Adipose tissue (tissue), 3 donors: ENCODE data around the gene FIBCD1. TPM values are rescaled to one million over a fixed set of nuclear protein-coding genes. Genes with fewer than 3 reads are reported as not detected.
"Not testable (repeated sequence)": the region's sequence is repeated elsewhere in the genome, so short reads cannot be mapped to it uniquely, and the experiment has no call there.

Experiments
- H3K27ac ChIP-seq: one replicate; pipeline ENCODE4 v1.5.1; 2013; ENCODE audit warnings: low read depth, low read length
- WGBS, 3 donors: extraction: QIAGEN DNeasy Blood & Tissue Kit; methylation state at CpG; one replicate each; pipeline ENCODE4 v1.1.7; 2013; 5-methylcytosine and 5-hydroxymethylcytosine counted together
- polyA plus RNA-seq, 3 donors: library from polyadenylated mRNA; stranded (reverse); fragments of 200-250 nt; gene quantifications; one replicate each; pipeline ENCODE4 v1.2.3, GENCODE V29; 2013
- donor health status: healthy with polysubstance abuse.
- donor health status: Bipolar disorder and iron deficiency.
- donor health status: healthy.

Gene FIBCD1
- polyA plus RNA-seq, 3 donors: 0.18 to 4.6 (median 0.21) TPM

- H3K27ac ChIP-seq: no peak overlapping the region
- WGBS, 3 donors: 84 to 92% (median 88%) methylated on average over 8 to 9 of the region's 9 CpGs
These were observed 20.8 kb upstream of the FIBCD1 start for GRCh38 chr9:130959809-130960334.

- H3K27ac ChIP-seq: not testable (repeated sequence)
- 88 to 99% (median 94%) methylated on average over 2 to 4 of the region's 4 CpGs for WGBS, 3 donors
These were observed 19.5 kb upstream of the FIBCD1 start for GRCh38 chr9:130958564-130958963.

GRCh38 chr9:130957451-130958203 is 18.6 kb upstream of the FIBCD1 start:
- no peak overlapping the region for H3K27ac ChIP-seq
- 72 to 87% (median 81%) methylated on average over 11 of the region's 11 CpGs for WGBS, 3 donors

- 60 to 71% (median 63%) methylated on average over 21 of the region's 21 CpGs for WGBS, 3 donors
These were observed 17.8 kb upstream of the FIBCD1 start for GRCh38 chr9:130956636-130957450.

GRCh38 chr9:130955947-130956621 is 17.0 kb upstream of the FIBCD1 start:
- 50 to 56% (median 54%) methylated on average over 18 of the region's 18 CpGs for WGBS, 3 donors
- H3K27ac ChIP-seq: no peak overlapping the region

More at GRCh38 chr9:130956636-130957450, 17.8 kb upstream of the FIBCD1 start:
- H3K27ac ChIP-seq: no peak overlapping the region

- not testable (repeated sequence) for H3K27ac ChIP-seq
- 85 to 97% (median 97%) methylated on average over 2 of the region's 2 CpGs for WGBS, 3 donors
These were observed 15.9 kb upstream of the FIBCD1 start for GRCh38 chr9:130954925-130955324.

- no peak overlapping the region for H3K27ac ChIP-seq
- 79 to 100% (median 96%) methylated on average over 1 of the region's 1 CpG for WGBS, 3 donors
These were observed 15.3 kb upstream of the FIBCD1 start for GRCh38 chr9:130954317-130954716.

- H3K27ac ChIP-seq: no peak overlapping the region
- WGBS, 3 donors: 62 to 72% (median 66%) methylated on average over 6 of the region's 6 CpGs
These were observed 13.2 kb upstream of the FIBCD1 start for GRCh38 chr9:130952065-130952762.

GRCh38 chr9:130950039-130950311 is 10.9 kb upstream of the FIBCD1 start:
- no peak overlapping the region for H3K27ac ChIP-seq
- 84 to 95% (median 89%) methylated on average over 1 of the region's 1 CpG for WGBS, 3 donors

GRCh38 chr9:130949188-130950038 is 10.4 kb upstream of the FIBCD1 start:
- no peak overlapping the region for H3K27ac ChIP-seq
- 71 to 85% (median 78%) methylated on average over 8 of the region's 8 CpGs for WGBS, 3 donors

GRCh38 chr9:130948266-130948665 is 9.2 kb upstream of the FIBCD1 start:
- H3K27ac ChIP-seq: no peak overlapping the region
- WGBS, 3 donors: 24 to 72% (median 63%) methylated on average over 8 of the region's 8 CpGs

- WGBS, 3 donors: 62 to 81% (median 80%) methylated on average over 13 of the region's 13 CpGs
- H3K27ac ChIP-seq: no peak overlapping the region
These were observed 8.6 kb upstream of the FIBCD1 start for GRCh38 chr9:130947618-130948140.

GRCh38 chr9:130946766-130947617 is 7.9 kb upstream of the FIBCD1 start:
- 51 to 58% (median 56%) methylated on average over 16 of the region's 16 CpGs for WGBS, 3 donors
- no peak overlapping the region for H3K27ac ChIP-seq

GRCh38 chr9:130945173-130945572 is 6.1 kb upstream of the FIBCD1 start:
- H3K27ac ChIP-seq: no peak overlapping the region
- WGBS, 3 donors: 76 to 83% (median 76%) methylated on average over 9 of the region's 9 CpGs

- 25 to 41% (median 27%) methylated on average over 3 of the region's 3 CpGs for WGBS, 3 donors
- no peak overlapping the region for H3K27ac ChIP-seq
These were observed 5.5 kb upstream of the FIBCD1 start for GRCh38 chr9:130944510-130945058.

- no peak overlapping the region for H3K27ac ChIP-seq
- WGBS, 3 donors: 35 to 57% (median 56%) methylated on average over 14 of the region's 14 CpGs
These were observed 4.7 kb upstream of the FIBCD1 start for GRCh38 chr9:130943777-130944176.
